HG02642 (cell line): ENCODE measurements around the gene CEP104.

Source experiments
- ATAC-seq: cut with Tn5 transposase; IDR thresholded peaks from one replicate; pipeline ENCODE4 v1.9.1; 2021; ENCODE audit warnings: mild to moderate bottlenecking; ENCODE audit not compliant: unreplicated experiment, poor library complexity

Gene CEP104

GRCh38 chr1:3872546-3872945 is 15.5 kb upstream of the CEP104 start:
- ATAC-seq, result no peak

GRCh38 chr1:3871451-3871805 is 14.4 kb upstream of the CEP104 start:
- no peak for ATAC-seq

- no peak for ATAC-seq
These were observed 12.8 kb upstream of the CEP104 start for GRCh38 chr1:3869751-3870301.

- no peak for ATAC-seq
These were observed 11.5 kb upstream of the CEP104 start for GRCh38 chr1:3868464-3869006.

- no peak for ATAC-seq
These were observed 8.7 kb upstream of the CEP104 start for GRCh38 chr1:3865606-3866160.

- no peak for ATAC-seq
These were observed 7.9 kb upstream of the CEP104 start for GRCh38 chr1:3864884-3865283.

GRCh38 chr1:3863231-3863935 is 6.4 kb upstream of the CEP104 start:
- no peak for ATAC-seq

- ATAC-seq, result no peak
These were observed 1.4 kb upstream of the CEP104 start for GRCh38 chr1:3858231-3858981.

- ATAC-seq, result no peak
These were observed 749 bp upstream of the CEP104 start for GRCh38 chr1:3857791-3858129.

- ATAC-seq, result no peak
These were observed 4.1 kb downstream of the CEP104 start for GRCh38 chr1:3852711-3853485.

- no peak for ATAC-seq
These were observed 4.9 kb downstream of the CEP104 start for GRCh38 chr1:3852091-3852490.

GRCh38 chr1:3851292-3851691 is 5.7 kb downstream of the CEP104 start:
- no peak for ATAC-seq

- ATAC-seq, result no peak
These were observed 6.2 kb downstream of the CEP104 start for GRCh38 chr1:3850857-3851256.

- ATAC-seq, result no peak
These were observed 9.9 kb downstream of the CEP104 start for GRCh38 chr1:3847081-3847480.

GRCh38 chr1:3846541-3846940 is 10.5 kb downstream of the CEP104 start:
- no peak for ATAC-seq

GRCh38 chr1:3842912-3843311 is 14.1 kb downstream of the CEP104 start:
- ATAC-seq, result no peak

GRCh38 chr1:3841491-3841890 is 15.5 kb downstream of the CEP104 start:
- no peak for ATAC-seq

GRCh38 chr1:3838788-3839187 is 18.2 kb downstream of the CEP104 start:
- no peak for ATAC-seq

GRCh38 chr1:3837685-3838084 is 19.3 kb downstream of the CEP104 start:
- ATAC-seq, result no peak

- no peak for ATAC-seq
These were observed 19.8 kb downstream of the CEP104 start for GRCh38 chr1:3837200-3837599.

GRCh38 chr1:3836421-3836820 is 20.6 kb downstream of the CEP104 start:
- no peak for ATAC-seq
